Measurements from ENCODE around the gene GRAMD1B.

The GRAMD1B gene

DNA sequence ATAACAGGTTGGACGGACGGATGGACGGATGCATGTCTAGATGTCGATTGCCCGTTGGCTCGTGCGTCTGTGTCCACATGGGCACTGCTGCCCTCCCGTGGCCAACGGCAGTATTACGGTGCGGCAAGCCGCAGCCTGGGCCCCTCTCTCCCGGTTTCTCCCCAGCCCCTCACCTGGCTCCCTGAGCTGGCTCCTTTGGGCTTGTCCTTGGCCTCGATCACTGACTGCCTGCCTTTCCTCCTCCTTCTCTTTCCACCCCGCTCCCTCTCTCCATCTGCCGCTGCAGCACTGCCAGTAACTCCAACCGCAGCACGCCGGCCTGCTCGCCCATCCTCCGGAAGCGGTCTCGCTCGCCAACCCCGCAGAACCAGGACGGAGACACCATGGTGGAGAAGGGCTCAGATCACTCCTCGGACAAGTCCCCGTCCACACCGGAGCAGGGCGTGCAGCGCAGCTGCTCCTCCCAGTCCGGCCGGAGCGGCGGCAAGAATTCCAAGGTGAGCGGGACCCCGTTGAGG lies 147.1 kb downstream of the GRAMD1B start:
- H3K9me3 Mint-ChIP-seq: no peaks in the 10 kb centered on the region
- H3K4me1 Mint-ChIP-seq: peaks cover 27% of the 10 kb centered on the region
- no peak overlapping the region for H3K4me3 Mint-ChIP-seq
- TF ChIP-seq, protein P1, sequence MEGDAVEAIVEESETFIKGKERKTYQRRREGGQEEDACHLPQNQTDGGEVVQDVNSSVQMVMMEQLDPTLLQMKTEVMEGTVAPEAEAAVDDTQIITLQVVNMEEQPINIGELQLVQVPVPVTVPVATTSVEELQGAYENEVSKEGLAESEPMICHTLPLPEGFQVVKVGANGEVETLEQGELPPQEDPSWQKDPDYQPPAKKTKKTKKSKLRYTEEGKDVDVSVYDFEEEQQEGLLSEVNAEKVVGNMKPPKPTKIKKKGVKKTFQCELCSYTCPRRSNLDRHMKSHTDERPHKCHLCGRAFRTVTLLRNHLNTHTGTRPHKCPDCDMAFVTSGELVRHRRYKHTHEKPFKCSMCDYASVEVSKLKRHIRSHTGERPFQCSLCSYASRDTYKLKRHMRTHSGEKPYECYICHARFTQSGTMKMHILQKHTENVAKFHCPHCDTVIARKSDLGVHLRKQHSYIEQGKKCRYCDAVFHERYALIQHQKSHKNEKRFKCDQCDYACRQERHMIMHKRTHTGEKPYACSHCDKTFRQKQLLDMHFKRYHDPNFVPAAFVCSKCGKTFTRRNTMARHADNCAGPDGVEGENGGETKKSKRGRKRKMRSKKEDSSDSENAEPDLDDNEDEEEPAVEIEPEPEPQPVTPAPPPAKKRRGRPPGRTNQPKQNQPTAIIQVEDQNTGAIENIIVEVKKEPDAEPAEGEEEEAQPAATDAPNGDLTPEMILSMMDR (IDR thresholded peaks at IDR 0.05): peak; percentile 94
- DNase-seq: peak; percentile 91
- H3K27me3 Mint-ChIP-seq (ENCODE audit: low read depth, poor library complexity): peaks cover 33% of the 10 kb centered on the region
- H3K27ac Mint-ChIP-seq: no peak overlapping the region
- no peaks in the 10 kb centered on the region for H3K36me3 Mint-ChIP-seq (ENCODE audit: low read depth)

DNA sequence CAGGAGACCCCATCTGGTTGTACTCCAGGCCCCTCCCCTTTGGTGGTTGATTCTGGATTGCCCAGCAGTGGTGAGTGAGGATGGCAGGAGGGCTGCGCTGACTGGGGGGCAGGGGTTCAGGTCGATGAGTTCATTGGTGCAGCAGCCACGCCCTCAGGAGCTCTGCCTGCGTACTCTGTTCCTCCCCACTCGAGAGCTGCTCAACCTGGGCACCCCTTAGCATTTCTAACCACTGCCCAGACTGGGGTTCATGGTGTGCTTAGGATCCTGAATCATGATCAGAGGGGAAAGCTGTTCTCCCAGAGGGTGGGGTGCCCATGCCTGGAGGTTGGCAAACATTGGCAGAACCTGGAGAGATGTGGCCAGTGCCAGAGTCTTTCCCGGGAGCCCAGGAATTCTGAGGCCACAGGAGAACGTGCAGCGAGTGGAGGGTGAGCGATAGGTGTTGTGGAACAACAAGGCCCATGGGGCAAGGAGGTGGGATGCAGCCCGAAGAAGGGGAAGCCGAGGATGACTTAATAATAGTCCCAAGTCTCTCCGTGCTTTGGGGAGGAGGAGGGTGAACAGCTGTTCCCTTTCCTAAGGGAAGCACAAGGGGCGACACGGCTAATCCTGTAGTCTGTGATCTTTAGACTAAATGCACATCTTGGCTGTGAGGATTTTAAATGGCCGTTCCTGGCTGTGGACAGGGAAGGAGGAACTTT lies 148.9 kb downstream of the GRAMD1B start:
- H3K9me3 Mint-ChIP-seq: no peaks in the 10 kb centered on the region
- H3K36me3 Mint-ChIP-seq (ENCODE audit: low read depth): peaks cover 4% of the 10 kb centered on the region
- no peak overlapping the region for H3K27ac Mint-ChIP-seq
- DNase-seq: no peak
- H3K4me1 Mint-ChIP-seq: peaks cover 31% of the 10 kb centered on the region
- H3K27me3 Mint-ChIP-seq (ENCODE audit: low read depth, poor library complexity): peaks cover 31% of the 10 kb centered on the region
- TF ChIP-seq, protein P1 (IDR thresholded peaks at IDR 0.05): no peak
- no peak overlapping the region for H3K4me3 Mint-ChIP-seq

GRCh38 chr11:123579482-123579812 lies 149.4 kb downstream of the GRAMD1B start:
- Mint-ChIP-seq H3K27ac (no peak overlapping the region), H3K36me3 (ENCODE audit: low read depth) (peaks cover 4% of the 10 kb centered on the region), H3K4me1 (peaks cover 26% of the 10 kb centered on the region), H3K4me3 (no peak overlapping the region), H3K9me3 (no peaks in the 10 kb centered on the region), H3K27me3 (ENCODE audit: low read depth, poor library complexity) (peaks cover 29% of the 10 kb centered on the region)
- TF ChIP-seq, protein P1 (IDR thresholded peaks at IDR 0.05): no peak
- no peak for DNase-seq

DNA sequence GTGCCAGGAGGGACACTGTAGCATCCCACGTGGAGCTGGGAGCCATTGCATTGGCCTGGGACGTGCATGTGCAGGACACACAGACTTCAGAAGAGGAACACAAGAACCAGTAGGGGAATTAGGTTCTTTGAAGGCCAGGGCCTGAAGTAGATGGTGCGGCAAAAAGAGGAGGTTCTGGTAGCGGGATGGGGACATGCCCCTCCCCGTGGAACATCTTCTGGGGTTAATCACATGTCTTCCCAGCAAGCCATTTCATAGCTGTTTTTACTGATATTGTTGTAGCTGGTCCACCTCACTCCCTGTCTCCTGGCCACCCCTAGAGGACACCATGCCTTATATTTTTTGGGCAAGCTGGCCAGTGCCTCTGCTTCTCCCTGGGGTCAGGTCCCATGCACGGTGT lies 150.1 kb downstream of the GRAMD1B start:
- no peak for DNase-seq
- no peak overlapping the region for H3K27ac Mint-ChIP-seq
- peaks cover 4% of the 10 kb centered on the region for H3K36me3 Mint-ChIP-seq (ENCODE audit: low read depth)
- peaks cover 25% of the 10 kb centered on the region for H3K27me3 Mint-ChIP-seq (ENCODE audit: low read depth, poor library complexity)
- peaks cover 25% of the 10 kb centered on the region for H3K4me1 Mint-ChIP-seq
- H3K4me3 Mint-ChIP-seq: no peak overlapping the region
- TF ChIP-seq, protein P1 (IDR thresholded peaks at IDR 0.05): no peak
- no peaks in the 10 kb centered on the region for H3K9me3 Mint-ChIP-seq

DNA sequence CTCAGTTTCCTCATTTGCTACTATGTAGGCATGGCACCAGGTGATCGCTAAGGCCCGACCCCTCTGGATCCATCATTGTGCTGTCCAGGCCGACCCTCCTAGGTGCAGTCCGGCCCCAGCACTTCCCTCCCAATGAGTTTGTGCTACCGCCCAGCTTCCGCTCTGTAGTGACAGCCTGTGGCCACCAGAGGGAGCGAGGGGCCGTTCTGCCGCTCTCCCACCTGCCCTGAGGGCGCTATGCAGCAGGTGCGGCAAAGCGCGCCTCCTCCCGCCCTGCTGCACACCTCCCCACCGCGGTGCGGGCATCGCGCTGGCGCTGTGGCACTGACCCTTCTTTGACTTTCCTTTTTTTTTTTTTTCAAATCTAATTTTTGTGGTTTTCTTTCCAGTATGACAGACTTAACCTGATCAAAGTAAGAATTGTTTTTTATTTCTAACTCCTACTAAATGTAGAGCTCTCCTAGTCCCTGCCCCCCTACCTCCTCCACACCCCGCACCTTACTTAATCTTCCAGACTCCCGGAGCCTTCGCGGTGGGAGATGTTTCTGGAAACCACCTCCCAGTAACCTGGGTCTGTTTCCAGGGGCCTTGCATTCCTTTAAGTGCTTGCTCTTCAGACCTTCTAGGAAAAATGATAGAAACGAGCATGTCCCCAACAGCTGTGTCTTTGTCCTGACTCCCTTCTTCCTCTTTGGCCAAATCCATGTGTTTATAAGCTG lies 150.6 kb downstream of the GRAMD1B start:
- H3K4me1 Mint-ChIP-seq: peaks cover 30% of the 10 kb centered on the region
- H3K27me3 Mint-ChIP-seq (ENCODE audit: low read depth, poor library complexity): peaks cover 22% of the 10 kb centered on the region
- H3K4me3 Mint-ChIP-seq: no peak overlapping the region
- peaks cover 4% of the 10 kb centered on the region for H3K36me3 Mint-ChIP-seq (ENCODE audit: low read depth)
- no peaks in the 10 kb centered on the region for H3K9me3 Mint-ChIP-seq
- no peak overlapping the region for H3K27ac Mint-ChIP-seq
- DNase-seq: peak; percentile 82
- TF ChIP-seq, protein P1 (IDR thresholded peaks at IDR 0.05): peak; percentile 94
